ENCODE measurements around the gene EHMT1. TPM values are rescaled to one million over a fixed set of nuclear protein-coding genes. Genes with fewer than 3 reads are reported as not detected.

Gene EHMT1
- total and polyA plus RNA-seq, 2 of the 8 experiments (the other 6 are each of a cell fraction or from before 2014, with no cell fraction given), result 95.7 to 163 TPM

GRCh38 chr9:137603879-137604278 is 14.9 kb upstream of the EHMT1 start:
- WGBS, 2 experiments (ENCODE audit: extremely low coverage in 1 of 2, insufficient coverage in 1 of 2, insufficient read length in 1 of 2, insufficient replicate concordance in 2 of 2, low coverage in 1 of 2, low lambda C conversion rate in 2 of 2, missing lambda C conversion rate in 1 of 2), result 89% methylated on average over 13 of the region's 13 CpGs; no CpG with 5 or more reads in 1 of the 2 experiments
- no peak overlapping the region; a peak in 2 of 8 replicates for H3K4me3 ChIP-seq (ENCODE audit: extremely low read depth in 1 of 4, insufficient read depth in 2 of 4, low read depth in 3 of 4, low read length in 4 of 4)
- H3K27me3 ChIP-seq (replicated peaks in 1 of 4; ENCODE audit: control insufficient read depth in 3 of 4, extremely low read depth in 1 of 4, insufficient read depth in 3 of 4, low read length in 3 of 4), result peaks cover 0 to 9% (median 2%) of the 10 kb centered on the region in 4 experiments; a peak in 2 of 7 replicates
- H3K27ac ChIP-seq (ENCODE audit: low read depth, low read length), result no peak overlapping the region
- no peak overlapping the region for H2AFZ ChIP-seq (ENCODE audit: low read length)
- H3K9ac ChIP-seq (replicated peaks in 1 of 4; ENCODE audit: extremely low read depth in 1 of 4, low read depth in 3 of 4, low read length in 3 of 4), result no peak overlapping the region
- H3K36me3 ChIP-seq (ENCODE audit: control insufficient read depth in 2 of 4, insufficient read depth in 4 of 4, low read length in 3 of 4), result no peaks in the 10 kb centered on the region
- peak overlapping the region; percentile 24 to 63 for H3K4me2 ChIP-seq (ENCODE audit: insufficient read depth in 1 of 2, low read depth in 2 of 2, low read length in 2 of 2)
- peak overlapping the region; percentile 77; the same call in 1 of the 2 replicates for H4K8ac ChIP-seq (ENCODE audit: extremely low read depth, insufficient read depth, low read length)
- H3K56ac ChIP-seq (replicated peaks; ENCODE audit: insufficient read length, low read depth, low read length), result no peak overlapping the region
- no peak overlapping the region for H4K5ac ChIP-seq (ENCODE audit: insufficient read length, low read depth, low read length)
- no peaks in the 10 kb centered on the region for H3K79me1 ChIP-seq (ENCODE audit: low read depth, low read length)
- peak overlapping the region; percentile 78 for H2BK120ac ChIP-seq (replicated peaks; ENCODE audit: low read depth, low read length)
- FAIRE-seq (no peak), DNase-seq (ENCODE audit: low read depth in 1 of 2, low spot score in 2 of 2) (no peak)
- H3K23me2 ChIP-seq (ENCODE audit: low read depth, low read length), result peaks cover 4% of the 10 kb centered on the region; the same call in 1 of the 2 replicates
- peaks cover 0 to 7% of the 10 kb centered on the region in 2 experiments; a peak in 1 of 4 replicates for H3K79me2 ChIP-seq (ENCODE audit: control insufficient read depth in 1 of 2, insufficient read depth in 2 of 2, low read length in 2 of 2)
- no peak for TF ChIP-seq PHF8 (conservative IDR thresholded peaks at IDR 0.05; ENCODE audit: low read depth, low read length)
- no peak for TF ChIP-seq SRF (IDR thresholded peaks at IDR 0.05; ENCODE audit: low read depth, low read length)
- TF ChIP-seq BACH1 (IDR thresholded peaks at IDR 0.05; ENCODE audit: low read length), result no peak
- TF ChIP-seq POLR2A (IDR thresholded peaks at IDR 0.05; ENCODE audit: control extremely low read depth in 1 of 2, low read depth in 2 of 2, low read length in 2 of 2), result no peak
- no peak for TF ChIP-seq GTF2F1 (IDR thresholded peaks at IDR 0.05; ENCODE audit: borderline replicate concordance, low read depth, low read length)
- TF ChIP-seq BCL11A (IDR thresholded peaks at IDR 0.05; ENCODE audit: low read depth in 2 of 2, low read length in 2 of 2), result no peak
- POLR2A ChIA-PET (ENCODE audit: partially characterized antibody), result interaction anchor here (1.3 to 3.1 kb wide), 2 partner anchors 13 to 15 kb away, joined by 4 to 14 read pairs; partner anchors contain the start of gene EHMT1
- CTCF ChIA-PET (ENCODE audit: partially characterized antibody), result interaction anchor here (1.1 to 2.4 kb wide), 5 partner anchors 12 to 43 kb away, joined by 3 to 12 read pairs (median 5); no protein-coding TSS in a partner anchor
- peaks cover 7 to 16% of the 10 kb centered on the region in 2 experiments for H4K20me1 ChIP-seq (replicated peaks in 1 of 2; ENCODE audit: control insufficient read depth in 1 of 2, insufficient read depth in 2 of 2, low read length in 2 of 2)
- H3K18ac ChIP-seq (ENCODE audit: extremely low read depth, low read length), result no peak overlapping the region
- peak overlapping the region; percentile 53 for H3K4ac ChIP-seq (replicated peaks; ENCODE audit: insufficient read length, low read depth, low read length)
- no peak overlapping the region for H2BK5ac ChIP-seq (ENCODE audit: low read depth, low read length)
- no peak overlapping the region for H2AK5ac ChIP-seq (ENCODE audit: low read depth, low read length)
- H3K14ac ChIP-seq (ENCODE audit: insufficient read length), result no peak overlapping the region
- H2BK15ac ChIP-seq (ENCODE audit: low read length), result no peak overlapping the region
- H4K91ac ChIP-seq (replicated peaks; ENCODE audit: insufficient read length, low read length), result no peak overlapping the region
- peaks cover 0 to 17% (median 8%) of the 10 kb centered on the region in 4 experiments; a peak in 6 of 7 replicates for H3K4me1 ChIP-seq (replicated peaks in 1 of 4; ENCODE audit: control insufficient read depth in 3 of 4, insufficient read depth in 4 of 4, low read length in 3 of 4)
- H3K9me3 ChIP-seq (ENCODE audit: insufficient read depth in 2 of 2, low read depth in 1 of 2, low read length in 1 of 2), result no peaks in the 10 kb centered on the region
- H3K23ac ChIP-seq (ENCODE audit: insufficient read length), result no peak overlapping the region
- H2BK12ac ChIP-seq (ENCODE audit: low read depth, low read length), result peak overlapping the region; percentile 50; the same call in 1 of the 2 replicates
- no peak overlapping the region for H2BK20ac ChIP-seq (ENCODE audit: low read length)

All from H1 (cell line).